H9 (cell line): ENCODE measurements around the gene TRIM2. TPM values are rescaled to one million over a fixed set of nuclear protein-coding genes. Genes with fewer than 3 reads are reported as not detected.

Experiments used
- DNase-seq: peaks from one replicate; pipeline ENCODE4 v3.0.0-alpha.2; 2017
- H2AFZ ChIP-seq: one replicate; pipeline ENCODE4 v1.6.1; 2013; ENCODE audit warnings: mild to moderate bottlenecking, low read length, control low read depth, moderate library complexity
- H2AK5ac ChIP-seq: 2 replicates; pipeline ENCODE4 v1.6.1; 2013; ENCODE audit warnings: low read length, control low read depth, mixed read lengths; ENCODE audit not compliant: insufficient read length
- H2BK120ac ChIP-seq: one replicate; pipeline ENCODE4 v1.6.1; 2013; ENCODE audit warnings: low read depth, mild to moderate bottlenecking, low read length, control low read depth, inconsistent platforms; ENCODE audit not compliant: poor library complexity, severe bottlenecking
- H2BK12ac ChIP-seq: 2 replicates; pipeline ENCODE4 v1.6.1; 2013; ENCODE audit warnings: low read length, control low read depth, mixed read lengths, low read depth; ENCODE audit not compliant: insufficient read length
- H2BK15ac ChIP-seq: 2 replicates; pipeline ENCODE4 v1.6.1; 2013; ENCODE audit warnings: low read depth, low read length, control low read depth
- H2BK20ac ChIP-seq: one replicate; pipeline ENCODE4 v1.6.1; 2013; ENCODE audit warnings: low read depth, mild to moderate bottlenecking, low read length, control low read depth, inconsistent platforms; ENCODE audit not compliant: poor library complexity, severe bottlenecking
- H2BK5ac ChIP-seq: 2 replicates; pipeline ENCODE4 v1.6.1; 2013; ENCODE audit warnings: low read length, control low read depth, mixed read lengths; ENCODE audit not compliant: insufficient read length
- H3K14ac ChIP-seq: 2 replicates; pipeline ENCODE4 v1.6.1; 2013; ENCODE audit warnings: low read length, control low read depth; ENCODE audit not compliant: insufficient read depth
- H3K18ac ChIP-seq: 2 replicates; pipeline ENCODE4 v1.6.1; 2013; ENCODE audit warnings: low read depth, mild to moderate bottlenecking, mixed read lengths, low read length, control low read depth; ENCODE audit not compliant: insufficient read length
- H3K23ac ChIP-seq: 2 replicates; pipeline ENCODE4 v1.6.1; 2013; ENCODE audit warnings: low read length, control low read depth, mixed read lengths, low read depth; ENCODE audit not compliant: insufficient read length
- H3K23me2 ChIP-seq: 2 replicates; pipeline ENCODE4 v1.6.1; 2013; ENCODE audit warnings: low read depth, mild to moderate bottlenecking, mixed read lengths, low read length, control low read depth; ENCODE audit not compliant: insufficient read length, poor library complexity, severe bottlenecking
- H3K27ac ChIP-seq: 2 replicates; pipeline ENCODE4 v1.5.1; 2013; ENCODE audit warnings: low read length, control low read depth, mixed read lengths, low read depth; ENCODE audit not compliant: insufficient read length
- H3K27me3 ChIP-seq: 2 replicates; pipeline ENCODE4 v1.6.1; 2013; ENCODE audit warnings: low read length, control low read depth, inconsistent platforms; ENCODE audit not compliant: insufficient read depth
- H3K4ac ChIP-seq: 2 replicates; pipeline ENCODE4 v1.6.1; 2013; ENCODE audit warnings: low read depth, mild to moderate bottlenecking, control low read depth, inconsistent platforms, low read length, moderate library complexity
- H3K4me1 ChIP-seq: 2 replicates; pipeline ENCODE4 v1.6.1; 2013; ENCODE audit warnings: low read length, control low read depth, inconsistent platforms; ENCODE audit not compliant: insufficient read depth
- H3K4me2 ChIP-seq: 2 replicates; pipeline ENCODE4 v1.6.1; 2013; ENCODE audit warnings: low read length, control low read depth, mixed read lengths; ENCODE audit not compliant: insufficient read length, insufficient read depth
- H3K56ac ChIP-seq: 2 replicates; pipeline ENCODE4 v1.6.1; 2013; ENCODE audit warnings: low read depth, mild to moderate bottlenecking, mixed read lengths, low read length, control low read depth; ENCODE audit not compliant: insufficient read length
- H3K79me1 ChIP-seq: 2 replicates; pipeline ENCODE4 v1.6.1; 2013; ENCODE audit warnings: low read depth, mild to moderate bottlenecking, moderate library complexity, low read length, control low read depth, inconsistent platforms; ENCODE audit not compliant: insufficient read depth, poor library complexity, severe bottlenecking
- H3K79me2 ChIP-seq: 2 replicates; pipeline ENCODE4 v1.6.1; 2013; ENCODE audit warnings: low read length, control low read depth, inconsistent platforms; ENCODE audit not compliant: insufficient read depth
- H3K9ac ChIP-seq: 2 replicates; pipeline ENCODE4 v1.6.1; 2013; ENCODE audit warnings: low read length, control low read depth, mixed read lengths; ENCODE audit not compliant: insufficient read length; ENCODE audit errors: extremely low read depth
- H3K9me3 ChIP-seq: one replicate; pipeline ENCODE4 v1.6.1; 2013; ENCODE audit warnings: low read depth, low read length, inconsistent platforms; ENCODE audit not compliant: control insufficient read depth
- H3T11ph ChIP-seq: one replicate; pipeline ENCODE4 v1.6.1; 2013; ENCODE audit warnings: mild to moderate bottlenecking, low read length, control low read depth, inconsistent platforms
- H4K20me1 ChIP-seq: one replicate; pipeline ENCODE4 v1.6.1; 2013; ENCODE audit not compliant: control insufficient read depth, insufficient read length, insufficient read depth
- H4K5ac ChIP-seq: 2 replicates; pipeline ENCODE4 v1.6.1; 2013; ENCODE audit warnings: low read depth, mild to moderate bottlenecking, mixed read lengths, low read length, control low read depth; ENCODE audit not compliant: insufficient read length
- H4K8ac ChIP-seq: replicated peaks from 2 replicates; pipeline ENCODE4 v1.6.1; 2013; ENCODE audit warnings: low read length, control low read depth, mixed read lengths, low read depth; ENCODE audit not compliant: insufficient read length
- H4K91ac ChIP-seq: 2 replicates; pipeline ENCODE4 v1.6.1; 2013; ENCODE audit warnings: low read depth, mild to moderate bottlenecking, moderate library complexity, mixed read lengths, low read length, control low read depth; ENCODE audit not compliant: insufficient read length
- H3K27ac Mint-ChIP-seq, 3 experiments: 2 replicates in 2 of 3; 3 replicates in 1 of 3; pipeline ENCODE4 v1.8.0; 2020 to 2021; ENCODE audit warnings: mixed read lengths in 3 of 3, mild to moderate bottlenecking in 1 of 3, moderate library complexity in 1 of 3
- H3K27me3 Mint-ChIP-seq: 2 replicates; pipeline ENCODE4 v1.8.0; 2021; ENCODE audit warnings: low read depth, mild to moderate bottlenecking, moderate library complexity, mixed read lengths
- H3K36me3 Mint-ChIP-seq, 3 experiments: 2 replicates in 2 of 3; 3 replicates in 1 of 3; pipeline ENCODE4 v1.8.0; 2020 to 2021; ENCODE audit warnings: low read depth in 3 of 3, mixed read lengths in 3 of 3; ENCODE audit not compliant: insufficient read depth in 1 of 3
- H3K4me1 Mint-ChIP-seq, 2 experiments: 2 replicates each; pipeline ENCODE4 v1.8.0; 2020; ENCODE audit warnings: mixed read lengths in 2 of 2
- H3K4me3 Mint-ChIP-seq, 2 experiments: 2 replicates in 1 of 2; 3 replicates in 1 of 2; pipeline ENCODE4 v1.8.0; 2020 to 2021; ENCODE audit warnings: mild to moderate bottlenecking in 2 of 2, mixed read lengths in 2 of 2, moderate library complexity in 1 of 2
- H3K9me3 Mint-ChIP-seq, 2 experiments: 2 replicates in 1 of 2; 3 replicates in 1 of 2; pipeline ENCODE4 v1.8.0; 2020; ENCODE audit warnings: mild to moderate bottlenecking in 2 of 2, mixed read lengths in 2 of 2, moderate library complexity in 1 of 2
- CTCF ChIP-seq: fragments of 200-600 bp; sonication (generic); conservative IDR thresholded peaks from 3 replicates; pipeline ENCODE4 v1.8.0; 2021; ENCODE audit warnings: antibody characterized with exemption, mild to moderate bottlenecking
- WGBS: extraction: QIAGEN DNeasy Blood & Tissue Kit; methylation state at CpG from one replicate; pipeline ENCODE4 v1.1.7; 2013; ENCODE audit warnings: missing lambda C conversion rate, low lambda C conversion rate, mixed read lengths; ENCODE audit not compliant: insufficient read length; ENCODE audit errors: extremely low coverage; 5-methylcytosine and 5-hydroxymethylcytosine counted together
- total RNA-seq: library from RNA; stranded (reverse); gene quantifications from 2 replicates; pipeline ENCODE4 v1.2.1, GENCODE V29; 2021

The TRIM2 gene
- total RNA-seq, 1 experiment from 2014 or later = 28.9 TPM

GRCh38 chr4:153348006-153348405 lies 143.8 kb downstream of the TRIM2 start:
- Histone ChIP-seq H3K18ac (no peak overlapping the region), H2BK12ac (no peak overlapping the region), H3K9ac (no peak overlapping the region), H3K9me3 (no peaks in the 10 kb centered on the region), H4K5ac (no peak overlapping the region), H3K27ac (no peak overlapping the region), H3T11ph (no peak overlapping the region), H2BK5ac (no peak overlapping the region), H3K56ac (no peak overlapping the region), H3K79me1 (peaks cover 5% of the 10 kb centered on the region), H2AFZ (no peak overlapping the region), H3K23ac (no peak overlapping the region), H2BK20ac (no peak overlapping the region), H2BK15ac (no peak overlapping the region), H3K4me1 (no peaks in the 10 kb centered on the region; the same call in 1 of the 2 replicates), H3K23me2 (peaks cover 10% of the 10 kb centered on the region), H2AK5ac (no peak overlapping the region), H4K20me1 (no peaks in the 10 kb centered on the region), H3K14ac (no peak overlapping the region), H2BK120ac (no peak overlapping the region), H3K27me3 (no peaks in the 10 kb centered on the region), H3K79me2 (peaks cover 10% of the 10 kb centered on the region; the same call in 1 of the 2 replicates), H3K4me2 (no peak overlapping the region), H4K91ac (no peak overlapping the region), H4K8ac (no peak overlapping the region), H3K4ac (no peak overlapping the region)
- peaks cover 29 to 37% of the 10 kb centered on the region in 2 experiments for H3K4me1 Mint-ChIP-seq
- no peak overlapping the region for H3K4me3 Mint-ChIP-seq
- WGBS = no CpG with 5 or more reads among the region's 4 CpGs
- 0 out of 7 replicates have a peak overlapping the region, but pooled peaks of 1 of the 3 experiments have one; percentile 1 for H3K27ac Mint-ChIP-seq
- H3K9me3 Mint-ChIP-seq = no peaks in the 10 kb centered on the region
- TF ChIP-seq CTCF = no peak
- H3K27me3 Mint-ChIP-seq = peaks cover under 1% of the 10 kb centered on the region; the same call in 1 of the 2 replicates
- peaks cover 3 to 5% (median 3%) of the 10 kb centered on the region in 3 experiments; a peak in 4 of 7 replicates for H3K36me3 Mint-ChIP-seq
- DNase-seq = no peak
